GM12878 (cell line): ENCODE results near the gene PLEKHA5. TPM values are rescaled to one million over a fixed set of nuclear protein-coding genes. Genes with fewer than 3 reads are reported as not detected.

ENCODE experiments used
- ATAC-seq: fragments of 200-7000 bp; cut with Tn5 transposase; 3 replicates; pipeline ENCODE4 v1.9.1; 2020; ENCODE audit warnings: mild to moderate bottlenecking, moderate library complexity
- BruUV-seq: library from RNA; stranded (reverse); fragments of 400-500 nt; replicated peaks from 2 replicates; lab custom pipeline; 2021; lab: Mats Ljungman, UMichigan
- CTCF ChIA-PET: fragments of 300-600 bp; sonication (Branson Sonifier 250); formaldehyde crosslinking; extraction: SDS; loops from one replicate; lab custom pipeline; 2021; ENCODE audit warnings: inconsistent platforms; lab: Yijun Ruan, JAX
- POLR2A ChIA-PET: fragments of 350-600 bp; formaldehyde crosslinking; extraction: SDS; loops from one replicate; lab custom pipeline; 2021; ENCODE audit warnings: inconsistent platforms; lab: Charles Lee
- RAD21 ChIA-PET: fragments of 300-600 bp; sonication (Branson Sonifier 250); formaldehyde crosslinking; loops from one replicate; lab custom pipeline; 2023; ENCODE audit warnings: antibody characterized with exemption; ENCODE audit not compliant: unreplicated experiment; lab: Charles Lee
- SMC1A ChIA-PET: fragments of 300-600 bp; sonication (Branson Sonifier 250); formaldehyde crosslinking; loops from one replicate; lab custom pipeline; 2023; ENCODE audit not compliant: unreplicated experiment, uncharacterized antibody; lab: Charles Lee
- DNase-seq: peaks from one replicate; pipeline ENCODE4 v3.0.0-alpha.2; 2011; ENCODE audit warnings: low read depth, low spot score
- FAIRE-seq: peaks from 3 replicates; lab custom pipeline; 2011; peaks lifted over from hg19 to GRCh38; lab: Jason Lieb, UNC
- H2AFZ ChIP-seq: 2 replicates; pipeline ENCODE4 v1.6.0; 2011; ENCODE audit warnings: low read depth, low read length, control low read depth; ENCODE audit not compliant: control insufficient read depth
- H3K27ac ChIP-seq: 2 replicates; pipeline ENCODE4 v1.5.1; 2011; ENCODE audit warnings: control low read depth; ENCODE audit not compliant: control insufficient read depth, insufficient read depth
- H3K27me3 ChIP-seq, 2 experiments: replicated peaks in 1 of 2; 2 replicates each; pipeline versions ENCODE4 v1.6.0 to v1.6.1; 2011; ENCODE audit warnings: low read length in 1 of 2; ENCODE audit not compliant: control insufficient read depth in 2 of 2, insufficient read depth in 2 of 2
- H3K36me3 ChIP-seq, 2 experiments: 2 replicates each; pipeline ENCODE4 v1.5.1; 2011; ENCODE audit warnings: low read length in 1 of 2; ENCODE audit not compliant: control insufficient read depth in 2 of 2, insufficient read depth in 2 of 2
- H3K4me1 ChIP-seq: 2 replicates; pipeline ENCODE4 v1.6.1; 2011; ENCODE audit warnings: mild to moderate bottlenecking, low read length, moderate library complexity, mixed read lengths; ENCODE audit not compliant: control insufficient read depth, insufficient read depth
- H3K4me2 ChIP-seq: 2 replicates; pipeline ENCODE4 v1.6.0; 2011; ENCODE audit warnings: control low read depth; ENCODE audit not compliant: control insufficient read depth, insufficient read depth
- H3K4me3 ChIP-seq: fragments of 200-600 bp; sonication (generic); 2 replicates; pipeline ENCODE4 v1.5.1; 2016
- H3K79me2 ChIP-seq: 2 replicates; pipeline ENCODE4 v1.6.0; 2011; ENCODE audit warnings: low read length; ENCODE audit not compliant: control insufficient read depth, insufficient read depth
- H3K9ac ChIP-seq: 2 replicates; pipeline ENCODE4 v1.8.0; 2011; ENCODE audit warnings: low read length, control low read depth, mixed read lengths; ENCODE audit not compliant: control insufficient read depth, insufficient read depth
- H3K9me3 ChIP-seq: replicated peaks from 3 replicates; pipeline ENCODE4 v1.5.1; 2011; ENCODE audit warnings: mild to moderate bottlenecking, low read length; ENCODE audit not compliant: control insufficient read depth, insufficient read depth
- H4K20me1 ChIP-seq: 2 replicates; pipeline ENCODE4 v1.6.0; 2011; ENCODE audit not compliant: control insufficient read depth, insufficient read depth
- BMI1 ChIP-seq: fragments of 450-650 bp; IDR thresholded peaks from 2 replicates; pipeline ENCODE4 v1.6.1; 2016; ENCODE audit warnings: mild to moderate bottlenecking, moderate library complexity, borderline replicate concordance
- CHD4 ChIP-seq: fragments of 200-600 bp; sonication (generic); IDR thresholded peaks from 2 replicates; pipeline ENCODE4 v1.6.1; 2016; ENCODE audit warnings: mild to moderate bottlenecking
- FOS ChIP-seq: IDR thresholded peaks from 3 replicates; pipeline ENCODE4 v1.6.1; 2011; ENCODE audit warnings: borderline replicate concordance; ENCODE audit not compliant: insufficient read length; ENCODE audit errors: extremely low read depth
- GABPA ChIP-seq: IDR thresholded peaks from 2 replicates; pipeline ENCODE4 v1.6.1; 2014; ENCODE audit warnings: antibody characterized with exemption, low read depth, mild to moderate bottlenecking, inconsistent platforms
- MTA3 ChIP-seq: IDR thresholded peaks from 2 replicates; pipeline ENCODE4 v1.6.1; 2012; ENCODE audit warnings: low read length, inconsistent platforms, borderline replicate concordance
- NR2F1 ChIP-seq: fragments of 450-650 bp; conservative IDR thresholded peaks from 2 replicates; pipeline ENCODE4 v1.6.1; 2017; ENCODE audit warnings: mild to moderate bottlenecking
- PML ChIP-seq: IDR thresholded peaks from 2 replicates; pipeline ENCODE4 v1.6.1; 2012; ENCODE audit warnings: low read length, inconsistent platforms
- RAD51 ChIP-seq: fragments of 450-650 bp; IDR thresholded peaks from 2 replicates; pipeline ENCODE4 v1.6.1; 2016; ENCODE audit warnings: moderate library complexity, mild to moderate bottlenecking, inconsistent platforms
- RUNX3 ChIP-seq: IDR thresholded peaks from 2 replicates; pipeline ENCODE4 v1.6.1; 2012; ENCODE audit warnings: low read length, inconsistent platforms
- SREBF1 ChIP-seq: IDR thresholded peaks from 2 replicates; pipeline ENCODE4 v1.6.1; 2012; ENCODE audit warnings: mild to moderate bottlenecking, low read length
- ZNF274 ChIP-seq: IDR thresholded peaks from one replicate; pipeline ENCODE4 v1.8.0; 2011; ENCODE audit not compliant: insufficient read length, insufficient read depth
- ZNF384 ChIP-seq: IDR thresholded peaks from 2 replicates; pipeline ENCODE4 v1.6.1; 2012; ENCODE audit warnings: low read depth, mild to moderate bottlenecking, low read length, improper control_type of control experiment, borderline replicate concordance
- in situ Hi-C: fragments of 300-500 bp; cut with MboI; formaldehyde crosslinking; loops from 9 replicates; pipeline ENCODE4 v1.14.3; 2018; ENCODE audit warnings: mixed read lengths
- intact Hi-C: fragments of 100-400 bp; cut with micrococcal nuclease; formaldehyde crosslinking; loops from one replicate; pipeline ENCODE4 v1.14.2; 2022; ENCODE audit not compliant: unreplicated experiment
- polyA plus RNA-seq, 11 experiments: library from polyadenylated mRNA; depleted of rRNA in 4 of 11; unstranded in 6 of 11; stranded (reverse) in 5 of 11; fragments of >200 nt; fragmentation: Nextera tagmentation in 4 of 11; fragmentation: Illumina TruSeq in 1 of 11; extraction: Ambion mirVana in 4 of 11; extraction: Trizol in 1 of 11; gene quantifications; 1 replicate in 1 of 11; 2 replicates in 10 of 11; pipeline versions ENCODE4 v1.2.1 to v1.2.3, GENCODE V29; 2011 to 2016; ENCODE audit warnings: inconsistent platforms in 2 of 11, missing spikeins in 2 of 11, low read depth in 1 of 11
- total RNA-seq, 4 experiments: library from RNA; depleted of rRNA in 3 of 4; stranded (reverse); fragments of >200 nt in 3 of 4; fragmentation: Illumina TruSeq in 1 of 4; extraction: Trizol in 1 of 4; gene quantifications; 2 replicates each; pipeline versions ENCODE4 v1.2.1 to v1.2.3, GENCODE V29; 2013 to 2021
- TF ChIP-seq, protein P1 (sequence below): fragments of 150-350 bp; IDR thresholded peaks from 2 replicates; pipeline ENCODE4 v1.6.1; 2016; ENCODE audit warnings: low read depth, low read length
- TF ChIP-seq, protein P2 (sequence below): IDR thresholded peaks from 2 replicates; pipeline ENCODE4 v1.6.1; 2011; ENCODE audit warnings: borderline replicate concordance, low read depth, mild to moderate bottlenecking, moderate library complexity, low read length; ENCODE audit not compliant: insufficient read depth, poor library complexity, severe bottlenecking
- TF ChIP-seq, protein P3 (sequence below): fragments of 450-650 bp; IDR thresholded peaks from 2 replicates; pipeline ENCODE4 v1.6.1; 2014; ENCODE audit warnings: mild to moderate bottlenecking
- TF ChIP-seq, protein P4 (sequence below): fragments of 450-650 bp; formaldehyde crosslinking; IDR thresholded peaks from 2 replicates; pipeline ENCODE4 v1.4.0; 2020; ENCODE audit warnings: mild to moderate bottlenecking, moderate library complexity

PLEKHA5 gene
- total and polyA plus RNA-seq, 10 of the 15 experiments (the other 5 are each of a cell fraction or from before 2014, with no cell fraction given), result 0.09 to 0.33 (median 0.18) TPM; not detected in 3

DNA sequence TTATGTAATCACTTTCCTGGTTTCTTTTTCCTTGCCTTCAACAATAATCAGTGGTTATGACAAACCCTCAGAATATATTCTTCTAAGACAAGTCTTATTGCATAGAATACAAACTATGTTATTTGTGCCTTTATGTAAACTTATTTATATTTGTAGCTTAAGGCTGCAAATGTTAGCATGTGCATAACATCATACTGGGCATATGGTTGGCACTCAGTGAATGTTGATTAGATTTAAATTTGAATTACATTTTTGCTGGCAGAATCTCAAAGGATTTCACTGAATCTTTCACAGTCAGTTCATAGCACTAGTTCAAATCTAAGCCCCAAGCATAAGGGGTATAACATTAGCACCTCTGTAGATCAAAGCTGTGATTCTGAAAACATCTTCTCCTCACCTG is 196.6 kb downstream of the PLEKHA5 start (continued):
- TF ChIP-seq, protein P1, sequence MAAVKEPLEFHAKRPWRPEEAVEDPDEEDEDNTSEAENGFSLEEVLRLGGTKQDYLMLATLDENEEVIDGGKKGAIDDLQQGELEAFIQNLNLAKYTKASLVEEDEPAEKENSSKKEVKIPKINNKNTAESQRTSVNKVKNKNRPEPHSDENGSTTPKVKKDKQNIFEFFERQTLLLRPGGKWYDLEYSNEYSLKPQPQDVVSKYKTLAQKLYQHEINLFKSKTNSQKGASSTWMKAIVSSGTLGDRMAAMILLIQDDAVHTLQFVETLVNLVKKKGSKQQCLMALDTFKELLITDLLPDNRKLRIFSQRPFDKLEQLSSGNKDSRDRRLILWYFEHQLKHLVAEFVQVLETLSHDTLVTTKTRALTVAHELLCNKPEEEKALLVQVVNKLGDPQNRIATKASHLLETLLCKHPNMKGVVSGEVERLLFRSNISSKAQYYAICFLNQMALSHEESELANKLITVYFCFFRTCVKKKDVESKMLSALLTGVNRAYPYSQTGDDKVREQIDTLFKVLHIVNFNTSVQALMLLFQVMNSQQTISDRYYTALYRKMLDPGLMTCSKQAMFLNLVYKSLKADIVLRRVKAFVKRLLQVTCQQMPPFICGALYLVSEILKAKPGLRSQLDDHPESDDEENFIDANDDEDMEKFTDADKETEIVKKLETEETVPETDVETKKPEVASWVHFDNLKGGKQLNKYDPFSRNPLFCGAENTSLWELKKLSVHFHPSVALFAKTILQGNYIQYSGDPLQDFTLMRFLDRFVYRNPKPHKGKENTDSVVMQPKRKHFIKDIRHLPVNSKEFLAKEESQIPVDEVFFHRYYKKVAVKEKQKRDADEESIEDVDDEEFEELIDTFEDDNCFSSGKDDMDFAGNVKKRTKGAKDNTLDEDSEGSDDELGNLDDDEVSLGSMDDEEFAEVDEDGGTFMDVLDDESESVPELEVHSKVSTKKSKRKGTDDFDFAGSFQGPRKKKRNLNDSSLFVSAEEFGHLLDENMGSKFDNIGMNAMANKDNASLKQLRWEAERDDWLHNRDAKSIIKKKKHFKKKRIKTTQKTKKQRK, result no peak
- no peak for TF ChIP-seq ZNF274
- TF ChIP-seq BMI1, result no peak
- TF ChIP-seq FOS, result no peak
- TF ChIP-seq, protein P2, sequence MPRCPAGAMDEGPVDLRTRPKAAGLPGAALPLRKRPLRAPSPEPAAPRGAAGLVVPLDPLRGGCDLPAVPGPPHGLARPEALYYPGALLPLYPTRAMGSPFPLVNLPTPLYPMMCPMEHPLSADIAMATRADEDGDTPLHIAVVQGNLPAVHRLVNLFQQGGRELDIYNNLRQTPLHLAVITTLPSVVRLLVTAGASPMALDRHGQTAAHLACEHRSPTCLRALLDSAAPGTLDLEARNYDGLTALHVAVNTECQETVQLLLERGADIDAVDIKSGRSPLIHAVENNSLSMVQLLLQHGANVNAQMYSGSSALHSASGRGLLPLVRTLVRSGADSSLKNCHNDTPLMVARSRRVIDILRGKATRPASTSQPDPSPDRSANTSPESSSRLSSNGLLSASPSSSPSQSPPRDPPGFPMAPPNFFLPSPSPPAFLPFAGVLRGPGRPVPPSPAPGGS, result no peak
- TF ChIP-seq PML, result no peak

DNA sequence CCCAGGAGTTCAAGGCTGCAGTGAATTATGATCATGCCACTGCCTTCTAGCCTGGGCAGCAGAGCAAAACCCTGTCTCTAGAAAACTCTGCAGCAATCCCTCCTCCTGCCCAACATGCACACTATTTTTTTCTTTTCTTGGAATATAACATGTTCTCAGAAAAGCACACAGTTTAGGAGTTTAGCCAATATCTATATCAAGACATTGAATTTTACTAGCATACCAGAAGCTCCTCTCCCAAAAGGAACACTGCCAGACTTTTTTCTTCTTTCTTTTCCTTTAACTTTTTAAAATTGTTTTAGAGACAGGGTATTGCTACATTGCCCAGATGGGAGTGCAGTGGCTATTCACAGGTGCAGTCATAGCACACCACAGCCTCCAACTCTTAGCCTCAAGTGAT is 202.7 kb downstream of the PLEKHA5 start:
- no TSS peak for BruUV-seq
- in situ Hi-C loops (no loop called here), intact Hi-C loops (no loop called here)
- Histone ChIP-seq H3K4me1 (no peaks in the 10 kb centered on the region), H4K20me1 (no peaks in the 10 kb centered on the region), H3K9me3 (no peaks in the 10 kb centered on the region), H3K4me3 (no peak overlapping the region), H3K27me3 (no peaks in the 10 kb centered on the region), H3K79me2 (no peaks in the 10 kb centered on the region), H2AFZ (no peak overlapping the region), H3K4me2 (no peak overlapping the region), H3K36me3 (no peaks in the 10 kb centered on the region), H3K9ac (no peak overlapping the region), H3K27ac (no peak overlapping the region)
- RAD21 ChIA-PET, result no interaction called here
- SMC1A ChIA-PET, result no interaction called here
- POLR2A ChIA-PET, result no interaction called here
- CTCF ChIA-PET, result no interaction called here
- DNase-seq, result no peak
- no peak for ATAC-seq
- FAIRE-seq, result no peak
- TF ChIP-seq, protein P3, sequence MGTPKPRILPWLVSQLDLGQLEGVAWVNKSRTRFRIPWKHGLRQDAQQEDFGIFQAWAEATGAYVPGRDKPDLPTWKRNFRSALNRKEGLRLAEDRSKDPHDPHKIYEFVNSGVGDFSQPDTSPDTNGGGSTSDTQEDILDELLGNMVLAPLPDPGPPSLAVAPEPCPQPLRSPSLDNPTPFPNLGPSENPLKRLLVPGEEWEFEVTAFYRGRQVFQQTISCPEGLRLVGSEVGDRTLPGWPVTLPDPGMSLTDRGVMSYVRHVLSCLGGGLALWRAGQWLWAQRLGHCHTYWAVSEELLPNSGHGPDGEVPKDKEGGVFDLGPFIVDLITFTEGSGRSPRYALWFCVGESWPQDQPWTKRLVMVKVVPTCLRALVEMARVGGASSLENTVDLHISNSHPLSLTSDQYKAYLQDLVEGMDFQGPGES, result no peak
- no peak for TF ChIP-seq NR2F1
- TF ChIP-seq, protein P4, sequence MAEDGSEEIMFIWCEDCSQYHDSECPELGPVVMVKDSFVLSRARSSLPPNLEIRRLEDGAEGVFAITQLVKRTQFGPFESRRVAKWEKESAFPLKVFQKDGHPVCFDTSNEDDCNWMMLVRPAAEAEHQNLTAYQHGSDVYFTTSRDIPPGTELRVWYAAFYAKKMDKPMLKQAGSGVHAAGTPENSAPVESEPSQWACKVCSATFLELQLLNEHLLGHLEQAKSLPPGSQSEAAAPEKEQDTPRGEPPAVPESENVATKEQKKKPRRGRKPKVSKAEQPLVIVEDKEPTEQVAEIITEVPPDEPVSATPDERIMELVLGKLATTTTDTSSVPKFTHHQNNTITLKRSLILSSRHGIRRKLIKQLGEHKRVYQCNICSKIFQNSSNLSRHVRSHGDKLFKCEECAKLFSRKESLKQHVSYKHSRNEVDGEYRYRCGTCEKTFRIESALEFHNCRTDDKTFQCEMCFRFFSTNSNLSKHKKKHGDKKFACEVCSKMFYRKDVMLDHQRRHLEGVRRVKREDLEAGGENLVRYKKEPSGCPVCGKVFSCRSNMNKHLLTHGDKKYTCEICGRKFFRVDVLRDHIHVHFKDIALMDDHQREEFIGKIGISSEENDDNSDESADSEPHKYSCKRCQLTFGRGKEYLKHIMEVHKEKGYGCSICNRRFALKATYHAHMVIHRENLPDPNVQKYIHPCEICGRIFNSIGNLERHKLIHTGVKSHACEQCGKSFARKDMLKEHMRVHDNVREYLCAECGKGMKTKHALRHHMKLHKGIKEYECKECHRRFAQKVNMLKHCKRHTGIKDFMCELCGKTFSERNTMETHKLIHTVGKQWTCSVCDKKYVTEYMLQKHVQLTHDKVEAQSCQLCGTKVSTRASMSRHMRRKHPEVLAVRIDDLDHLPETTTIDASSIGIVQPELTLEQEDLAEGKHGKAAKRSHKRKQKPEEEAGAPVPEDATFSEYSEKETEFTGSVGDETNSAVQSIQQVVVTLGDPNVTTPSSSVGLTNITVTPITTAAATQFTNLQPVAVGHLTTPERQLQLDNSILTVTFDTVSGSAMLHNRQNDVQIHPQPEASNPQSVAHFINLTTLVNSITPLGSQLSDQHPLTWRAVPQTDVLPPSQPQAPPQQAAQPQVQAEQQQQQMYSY, result no peak
- TF ChIP-seq MTA3, result no peak
- no peak for TF ChIP-seq CHD4
- no peak for TF ChIP-seq RAD51
- no peak for TF ChIP-seq GABPA
- no peak for TF ChIP-seq SREBF1
- no peak for TF ChIP-seq ZNF384
- no peak for TF ChIP-seq RUNX3
